Measurements from ENCODE around the gene MB21D2.
"Not testable (repeated sequence)": the region's sequence is repeated elsewhere in the genome, so short reads cannot be mapped to it uniquely, and the experiment has no call there.

MB21D2 gene

DNA sequence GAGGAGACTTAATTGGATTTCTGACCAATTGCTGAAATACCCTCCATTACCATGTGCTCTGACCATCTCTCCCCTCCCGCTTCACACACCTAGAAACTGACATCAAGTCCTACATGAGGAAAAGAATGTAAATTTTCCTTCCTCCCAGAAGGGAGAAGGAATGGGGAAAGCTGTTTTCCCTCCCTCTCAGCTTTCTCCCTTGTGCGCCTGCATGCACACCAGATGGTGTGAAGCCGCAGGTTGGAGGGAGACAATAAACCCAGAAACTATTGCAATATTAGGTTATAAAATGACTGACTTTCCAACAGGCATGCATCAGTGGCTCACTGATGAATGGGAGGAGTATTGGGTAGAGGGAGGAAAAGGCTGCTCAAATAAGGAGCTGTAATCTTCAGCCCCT, 50.9 kb downstream of the MB21D2 start:
- H3K4me3 ChIP-seq (ENCODE audit: low read depth, low read length) = no peak overlapping the region
- DNase-seq (ENCODE audit: low read depth) = no peak

DNA sequence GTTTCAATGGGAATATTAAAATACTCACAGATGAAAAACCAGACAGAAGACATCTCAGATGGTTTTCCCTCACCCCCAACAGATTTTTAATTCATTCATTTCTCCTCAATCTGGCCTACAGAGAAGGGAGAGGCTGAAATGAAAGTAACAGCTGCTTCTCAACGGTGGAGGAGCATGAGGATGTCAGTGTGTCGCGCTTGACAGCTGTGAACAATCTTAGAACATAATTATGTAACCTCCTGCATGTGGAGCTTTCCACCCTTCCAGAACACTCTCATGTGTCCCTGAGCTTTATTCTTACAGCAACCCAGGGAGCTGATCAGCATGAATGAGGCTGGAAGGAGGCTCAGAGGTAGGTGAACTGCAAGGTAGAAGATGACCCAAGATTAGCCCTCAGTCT, 52.7 kb downstream of the MB21D2 start:
- no peak overlapping the region for H3K4me3 ChIP-seq (ENCODE audit: low read depth, low read length)
- DNase-seq (ENCODE audit: low read depth) = no peak

DNA sequence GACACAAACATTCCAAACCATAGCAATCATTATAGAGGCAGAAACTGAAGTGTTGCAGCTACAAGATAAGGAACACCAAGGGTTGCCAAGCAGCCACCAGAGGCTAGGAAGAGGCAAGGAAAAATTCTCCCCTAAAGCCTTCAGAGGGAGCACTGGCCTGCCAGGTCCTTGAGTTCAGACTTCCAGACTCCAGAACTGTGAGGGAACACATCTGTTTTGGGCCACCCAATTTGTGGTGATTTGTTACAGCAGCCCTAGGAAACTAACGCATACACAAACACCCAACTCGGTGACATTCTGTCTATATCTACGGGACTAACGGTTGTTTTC, 54.6 kb downstream of the MB21D2 start:
- H3K4me3 ChIP-seq (ENCODE audit: low read depth, low read length) = no peak overlapping the region
- DNase-seq (ENCODE audit: low read depth) = no peak

DNA sequence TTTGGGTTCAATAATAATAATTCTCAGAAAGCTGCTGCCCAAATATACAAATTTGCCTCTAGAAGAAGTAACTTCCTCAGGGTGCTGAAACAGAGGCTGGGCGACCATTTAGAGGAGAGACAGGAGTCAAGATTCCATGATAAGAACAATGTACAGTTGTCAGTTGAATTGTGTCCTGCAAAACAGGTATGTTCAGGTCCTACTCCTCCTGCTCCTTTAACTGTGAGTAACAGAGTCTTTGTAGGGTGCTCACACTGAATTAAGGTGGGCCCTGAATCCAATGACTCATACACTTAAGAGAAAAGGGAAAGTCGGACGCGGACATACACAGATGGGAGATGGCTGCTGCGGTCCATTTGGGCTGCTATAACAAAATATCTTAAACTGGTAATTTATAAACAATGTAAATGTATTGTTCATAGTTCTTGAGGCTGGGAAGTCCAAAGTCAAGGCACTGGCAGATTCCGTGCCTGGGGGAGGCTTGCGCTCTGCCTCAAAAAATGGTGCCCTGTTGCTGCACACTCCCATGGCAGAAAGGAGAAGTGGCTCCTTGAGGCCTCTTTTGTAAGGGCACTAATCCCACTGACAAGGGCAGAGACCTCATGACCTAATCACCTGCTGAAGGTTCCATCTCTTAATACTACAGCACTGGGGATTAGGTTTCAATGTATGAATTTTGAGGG, 55.1 kb downstream of the MB21D2 start:
- no peak overlapping the region for H3K4me3 ChIP-seq (ENCODE audit: low read depth, low read length)
- no peak for DNase-seq (ENCODE audit: low read depth)

DNA sequence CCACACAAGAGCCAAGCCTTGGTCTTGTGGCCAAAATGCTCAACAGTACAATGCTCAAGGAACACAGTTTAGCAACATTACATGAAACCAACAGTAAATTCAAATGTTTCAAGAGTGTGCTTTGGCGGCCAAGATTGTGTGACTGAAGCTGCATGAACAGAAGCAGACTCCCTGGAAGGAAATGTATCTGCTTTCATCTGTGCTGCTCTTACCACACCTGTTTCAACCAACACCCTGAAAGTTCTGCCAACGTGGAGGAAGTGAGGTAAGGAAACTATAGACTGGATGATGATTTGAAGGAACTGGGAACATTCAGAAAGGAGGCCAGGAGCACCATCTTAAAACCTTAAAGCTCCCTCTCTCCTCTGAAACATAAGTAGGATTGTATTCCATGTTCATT, 55.7 kb downstream of the MB21D2 start:
- no peak for DNase-seq (ENCODE audit: low read depth)
- no peak overlapping the region for H3K4me3 ChIP-seq (ENCODE audit: low read depth, low read length)

DNA sequence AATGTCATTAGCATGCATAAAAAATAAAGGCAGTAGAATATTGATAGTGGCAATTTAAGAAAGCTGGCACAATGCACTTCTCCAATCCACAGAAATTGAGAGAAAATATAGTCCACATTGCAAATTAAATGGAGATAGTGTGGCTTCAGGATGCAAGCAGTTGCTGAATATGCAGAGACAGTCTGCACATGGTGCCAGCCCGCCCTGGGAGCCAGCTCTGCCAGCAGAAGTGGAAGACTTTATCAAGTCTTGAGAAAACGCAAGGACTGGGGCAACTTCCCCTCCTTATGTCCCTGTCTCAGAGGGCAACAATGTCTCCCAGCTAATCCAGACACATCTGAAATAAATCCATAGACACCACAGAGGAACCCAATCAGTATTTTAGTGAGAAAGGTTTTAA, 57.2 kb downstream of the MB21D2 start:
- DNase-seq (ENCODE audit: low read depth) = no peak
- H3K4me3 ChIP-seq (ENCODE audit: low read depth, low read length) = no peak overlapping the region

DNA sequence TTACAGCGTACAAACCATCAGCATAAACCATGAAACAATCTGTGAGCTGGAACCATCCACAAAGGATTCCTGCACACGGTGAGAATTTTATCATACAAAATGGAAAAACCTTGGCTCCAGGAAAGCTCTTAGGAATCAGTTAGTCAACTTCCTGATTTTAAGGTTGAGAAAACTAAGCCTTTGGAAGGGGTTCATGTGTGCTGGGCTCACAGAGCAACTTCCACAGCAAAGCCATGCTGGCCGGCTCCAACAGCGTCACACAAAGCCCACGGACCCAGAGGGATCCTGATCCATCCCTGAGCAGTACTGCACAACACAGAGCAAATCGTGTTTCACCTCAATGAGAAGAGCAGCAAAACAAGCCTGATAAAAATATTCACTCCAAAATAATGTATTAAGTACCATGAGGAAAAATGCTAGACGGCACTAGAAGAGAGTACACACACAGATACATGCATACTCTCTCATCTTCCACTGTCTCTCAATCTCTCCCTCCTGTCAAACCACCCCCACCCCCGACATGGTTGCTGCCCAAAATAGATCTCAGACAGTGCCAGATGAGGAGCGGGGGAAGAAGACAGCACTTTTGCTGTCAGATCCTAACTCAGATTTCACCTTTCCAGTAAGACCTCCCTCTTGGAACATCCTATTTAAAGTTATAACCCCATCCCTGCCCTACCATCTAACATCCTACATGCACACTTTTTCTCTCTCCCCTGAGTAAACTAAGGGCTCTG, 58.6 kb downstream of the MB21D2 start:
- H3K4me3 ChIP-seq (ENCODE audit: low read depth, low read length) = no peak overlapping the region
- DNase-seq (ENCODE audit: low read depth) = no peak

DNA sequence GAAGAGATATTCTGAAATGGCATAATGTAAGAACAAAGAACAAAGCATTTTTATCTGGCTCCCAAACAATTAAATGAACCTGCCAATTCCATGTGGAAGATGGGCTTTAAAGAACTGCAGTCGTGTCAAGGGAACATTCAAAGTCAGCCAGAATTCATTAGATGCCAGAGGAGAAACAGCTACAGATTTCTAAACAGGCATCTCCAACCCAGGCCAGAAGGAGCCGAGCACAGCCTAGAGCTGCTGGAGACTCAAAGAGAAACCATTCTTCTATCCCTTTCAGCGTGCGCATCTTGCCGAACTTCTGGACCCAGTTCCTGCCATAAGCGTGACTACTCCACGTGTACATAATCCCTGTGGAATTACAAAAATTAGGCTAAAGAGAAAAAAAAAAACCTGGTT, 60.4 kb downstream of the MB21D2 start:
- DNase-seq (ENCODE audit: low read depth) = no peak
- no peak overlapping the region for H3K4me3 ChIP-seq (ENCODE audit: low read depth, low read length)

DNA sequence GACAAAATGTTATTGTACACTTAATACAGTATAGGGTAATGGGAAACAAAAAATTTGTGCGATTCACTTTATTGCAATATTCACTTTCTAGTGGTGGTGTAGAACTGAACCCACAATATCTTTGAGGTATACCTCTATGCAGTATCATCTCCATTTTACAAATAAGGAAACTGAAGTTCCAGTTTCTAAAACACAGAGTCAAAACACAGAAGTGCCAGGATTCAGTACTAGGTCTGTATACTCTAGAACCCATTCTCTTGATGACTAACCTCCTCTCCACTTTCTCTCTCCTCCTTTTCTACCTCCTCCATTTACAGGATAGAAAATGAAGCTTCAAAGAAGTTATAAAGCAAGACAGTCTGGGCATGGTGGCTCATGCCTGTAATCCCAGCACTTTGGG, 62.2 kb downstream of the MB21D2 start:
- DNase-seq (ENCODE audit: low read depth) = no peak
- no peak overlapping the region for H3K4me3 ChIP-seq (ENCODE audit: low read depth, low read length)

DNA sequence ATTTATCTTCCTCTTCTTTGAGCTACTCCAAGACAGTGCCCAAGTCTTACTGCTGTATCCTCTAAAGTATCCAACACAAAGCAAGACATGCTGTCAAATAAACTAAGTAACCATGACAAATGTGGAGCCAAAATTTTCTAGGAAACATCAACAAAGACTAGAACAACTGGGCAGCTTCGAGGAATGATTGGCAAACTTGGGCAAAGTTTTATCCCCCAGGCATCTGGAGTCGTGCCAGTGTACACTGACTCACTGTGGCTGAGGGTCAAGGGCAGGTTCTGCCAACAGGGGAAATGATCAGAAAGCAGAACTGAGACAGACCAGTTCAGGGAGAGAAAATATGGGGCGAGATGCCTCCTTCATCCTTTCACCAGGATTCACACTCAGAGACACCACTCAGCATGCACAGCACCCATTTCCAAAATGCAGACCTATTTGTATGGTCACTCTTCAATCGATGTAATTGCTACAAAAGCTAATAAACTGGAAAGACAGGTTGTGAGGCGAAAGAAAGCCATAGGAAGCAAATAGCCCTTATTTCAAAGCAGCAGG, 65.8 kb downstream of the MB21D2 start:
- DNase-seq (ENCODE audit: low read depth) = peak; percentile 68
- no peak overlapping the region for H3K4me3 ChIP-seq (ENCODE audit: low read depth, low read length)

DNA sequence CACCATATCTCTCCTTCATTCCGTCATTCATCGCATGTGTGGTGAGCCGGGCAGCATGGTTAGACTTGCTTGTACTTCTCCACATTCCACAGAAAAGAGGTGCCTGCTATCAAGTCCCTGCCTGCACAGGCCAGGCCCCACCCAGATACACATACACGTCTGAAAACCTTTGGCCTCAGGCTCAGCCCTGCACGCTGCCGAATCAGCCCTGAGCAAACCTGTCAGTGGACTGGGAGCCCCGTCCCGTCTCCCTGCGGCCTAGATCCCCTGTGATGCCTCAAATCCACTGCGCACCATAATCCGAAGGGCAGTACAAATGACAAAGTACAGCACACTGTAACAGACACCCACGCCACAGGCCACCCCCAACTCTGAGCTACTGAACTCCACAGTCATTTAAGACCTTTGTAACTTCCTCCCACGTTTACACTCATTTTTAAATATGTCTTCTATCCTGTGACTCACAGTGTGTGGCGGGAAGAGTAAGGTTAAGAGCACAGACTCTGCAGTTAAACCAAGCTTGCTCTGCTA, 67.1 kb downstream of the MB21D2 start:
- no peak overlapping the region for H3K4me3 ChIP-seq (ENCODE audit: low read depth, low read length)
- peak; percentile 52 for DNase-seq (ENCODE audit: low read depth)

DNA sequence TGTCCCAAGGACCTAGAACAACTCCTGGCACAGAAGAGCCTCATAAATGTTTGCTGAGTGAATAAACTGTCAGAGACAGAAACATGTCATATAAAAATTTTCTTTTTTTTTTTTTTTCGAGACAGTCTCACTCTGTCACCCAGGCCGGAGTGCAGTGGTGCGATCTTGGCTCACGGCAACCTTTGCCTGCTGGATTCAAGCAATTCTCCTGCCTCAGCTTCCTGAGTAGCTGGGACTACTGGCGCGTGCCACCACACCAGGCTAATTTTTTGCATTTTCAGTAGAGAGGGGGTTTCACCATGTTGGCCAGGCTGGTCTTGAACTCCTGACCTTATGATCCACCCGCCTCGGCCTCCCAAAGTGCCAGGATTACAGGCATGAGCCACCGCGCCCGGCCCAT, 67.8 kb downstream of the MB21D2 start:
- not testable (repeated sequence) for DNase-seq (ENCODE audit: low read depth); H3K4me3 ChIP-seq (ENCODE audit: low read depth, low read length)

DNA sequence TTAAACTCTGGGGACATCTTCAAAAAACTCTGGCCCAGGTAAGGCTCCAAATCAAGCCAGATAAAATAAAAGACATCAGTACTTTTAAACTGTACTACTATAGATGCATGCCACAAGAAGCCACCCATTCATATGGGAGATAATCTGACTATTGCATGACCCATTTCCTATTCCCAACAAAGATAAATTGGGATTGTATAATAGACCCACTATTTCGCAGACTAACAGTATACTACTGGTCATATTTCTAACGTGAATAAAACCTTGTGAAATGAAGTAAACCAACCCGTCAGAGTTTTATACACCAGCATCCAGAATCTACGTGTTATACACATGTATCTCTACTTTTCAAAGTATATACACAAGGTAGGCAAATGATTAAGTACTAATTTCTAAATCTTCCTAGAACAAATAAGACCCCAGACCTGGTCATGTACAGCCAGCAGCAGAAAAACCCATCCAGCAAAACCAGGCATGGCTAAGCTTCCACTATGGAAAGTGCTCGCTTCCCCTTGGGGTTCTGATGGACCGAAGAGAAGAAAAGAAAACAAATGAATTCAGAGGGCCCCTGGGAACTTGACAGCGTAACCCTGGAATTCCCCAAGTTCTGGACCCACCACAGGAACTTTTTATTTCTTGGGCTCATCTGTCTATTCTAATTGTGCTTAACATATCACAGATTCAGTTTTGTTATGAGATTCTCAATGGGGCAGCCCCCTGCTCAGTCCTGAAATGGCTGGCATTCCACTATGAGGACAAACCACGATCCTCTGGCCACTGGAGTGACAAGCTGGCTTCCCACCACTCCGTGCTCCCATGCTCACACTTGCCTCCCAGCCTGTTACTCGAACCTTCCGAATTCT, 69.1 kb downstream of the MB21D2 start:
- DNase-seq (ENCODE audit: low read depth) = no peak
- no peak overlapping the region for H3K4me3 ChIP-seq (ENCODE audit: low read depth, low read length)

DNA sequence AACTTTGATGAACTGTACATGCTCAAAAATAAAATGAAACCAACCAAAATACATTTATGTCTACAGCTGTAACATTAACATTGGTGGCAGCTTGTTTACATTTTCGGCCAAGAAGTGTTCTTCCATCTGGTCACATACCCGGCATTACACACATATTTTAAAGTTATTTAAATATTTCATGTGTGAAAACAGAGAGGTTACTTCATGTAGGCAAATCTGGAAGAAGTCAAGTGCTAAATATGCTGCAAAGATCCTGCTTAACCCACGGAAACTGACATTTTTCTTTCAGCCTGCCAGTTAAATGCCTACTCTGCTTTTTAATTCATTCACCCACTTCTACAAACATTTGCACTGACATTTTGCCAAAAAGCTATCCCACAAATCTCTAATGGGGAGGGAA, 69.7 kb downstream of the MB21D2 start:
- DNase-seq (ENCODE audit: low read depth) = no peak
- no peak overlapping the region for H3K4me3 ChIP-seq (ENCODE audit: low read depth, low read length)

DNA sequence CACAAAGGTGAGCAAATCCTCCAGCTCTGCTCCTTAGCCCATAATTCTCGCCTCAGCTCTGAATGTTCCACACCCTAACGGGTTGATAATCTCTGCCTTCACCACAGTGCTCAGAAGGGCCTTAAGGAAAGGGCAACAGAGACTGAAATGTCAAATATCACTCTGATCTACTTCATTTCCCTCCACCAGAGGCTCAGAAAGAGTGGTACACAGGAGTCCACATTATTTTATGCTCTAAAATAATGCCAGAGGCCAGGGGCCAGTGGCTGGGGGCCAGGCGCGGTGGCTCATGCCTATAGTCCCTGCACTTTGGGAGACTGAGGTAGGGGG, 72.2 kb downstream of the MB21D2 start:
- H3K4me3 ChIP-seq (ENCODE audit: low read depth, low read length) = no peak overlapping the region
- DNase-seq (ENCODE audit: low read depth) = no peak

DNA sequence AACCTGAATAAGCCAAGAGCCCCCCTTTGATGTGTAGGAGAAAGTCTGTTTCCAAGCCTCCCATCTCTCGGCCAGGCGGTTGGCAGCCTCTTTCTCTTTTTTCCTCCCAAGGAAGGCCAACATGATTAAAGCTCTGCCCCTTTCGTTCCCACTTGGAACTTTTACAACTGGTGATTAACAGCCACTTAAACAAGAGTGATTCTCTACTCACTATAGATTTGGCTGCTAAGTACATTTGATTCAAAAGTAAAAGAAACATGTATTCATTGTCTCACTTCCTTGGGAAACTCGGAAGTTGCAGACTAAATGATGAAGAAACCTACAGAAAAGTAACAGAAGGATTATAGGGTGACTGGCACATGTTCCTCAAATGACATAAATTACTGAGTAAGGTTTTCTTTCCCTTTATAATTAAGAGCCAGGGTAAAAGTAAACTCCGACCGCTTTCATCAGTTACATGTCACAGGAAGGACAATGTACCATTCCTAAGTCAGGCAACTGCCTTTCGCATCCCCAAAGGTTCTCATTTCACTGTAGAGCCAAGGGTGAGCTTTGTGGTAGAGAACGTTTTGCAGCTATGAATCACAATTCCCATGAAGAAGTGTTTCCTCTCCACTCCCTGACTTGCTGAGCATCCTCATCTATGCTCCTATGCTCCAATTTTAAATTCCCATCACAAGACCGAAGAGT, 72.7 kb downstream of the MB21D2 start:
- H3K4me3 ChIP-seq (ENCODE audit: low read depth, low read length) = no peak overlapping the region
- peak; percentile 56 for DNase-seq (ENCODE audit: low read depth)

DNA sequence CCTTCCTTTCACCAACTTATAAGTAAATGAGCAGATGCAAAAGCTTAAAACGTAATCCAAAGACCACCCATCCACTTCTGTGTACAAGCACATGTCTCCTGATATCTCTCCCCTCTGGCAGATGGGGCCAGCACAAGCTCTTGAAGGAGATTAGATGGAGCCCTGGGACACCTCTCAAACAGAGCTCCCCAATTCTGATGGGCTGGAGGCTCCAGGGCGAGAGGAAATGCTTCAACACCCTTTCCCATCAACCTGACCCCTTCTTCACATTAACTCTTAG, 73.2 kb downstream of the MB21D2 start:
- no peak for DNase-seq (ENCODE audit: low read depth)
- H3K4me3 ChIP-seq (ENCODE audit: low read depth, low read length) = no peak overlapping the region

DNA sequence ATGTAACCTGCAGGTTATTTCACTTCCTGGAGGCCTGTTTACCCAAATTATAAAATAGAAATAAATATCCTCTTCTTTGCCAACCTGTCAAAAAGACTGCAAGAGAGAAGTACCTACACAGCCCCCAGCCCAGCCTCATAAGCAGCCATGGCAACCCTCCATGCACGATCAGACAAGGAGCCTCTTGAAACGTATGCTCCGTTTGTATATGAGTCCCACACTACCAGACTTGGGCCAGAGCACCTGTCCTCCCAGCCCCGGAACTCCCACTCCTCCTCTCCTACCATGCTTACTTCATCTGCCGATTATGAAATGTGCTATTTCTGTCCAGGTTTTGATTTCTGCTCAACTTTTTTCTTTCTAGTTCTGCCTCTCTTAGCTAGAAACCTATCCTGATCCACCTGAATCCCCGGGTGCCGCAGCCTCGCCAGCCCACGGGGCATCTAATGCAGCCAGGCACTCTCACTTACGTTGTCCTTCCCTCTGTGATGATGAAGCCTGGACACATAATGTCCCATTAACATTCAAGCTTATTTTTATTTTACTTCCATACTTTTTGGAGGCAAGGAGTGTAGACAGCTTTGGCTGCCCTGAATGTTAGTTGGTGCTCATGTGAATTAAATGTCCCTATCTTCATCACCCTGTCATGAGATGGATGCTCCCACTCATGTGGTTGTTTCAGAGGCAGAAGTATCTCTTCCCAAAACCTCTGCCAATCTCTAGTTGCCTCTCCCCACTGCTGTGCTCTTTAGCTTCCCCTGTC, 73.8 kb downstream of the MB21D2 start:
- DNase-seq (ENCODE audit: low read depth) = no peak
- no peak overlapping the region for H3K4me3 ChIP-seq (ENCODE audit: low read depth, low read length)

DNA sequence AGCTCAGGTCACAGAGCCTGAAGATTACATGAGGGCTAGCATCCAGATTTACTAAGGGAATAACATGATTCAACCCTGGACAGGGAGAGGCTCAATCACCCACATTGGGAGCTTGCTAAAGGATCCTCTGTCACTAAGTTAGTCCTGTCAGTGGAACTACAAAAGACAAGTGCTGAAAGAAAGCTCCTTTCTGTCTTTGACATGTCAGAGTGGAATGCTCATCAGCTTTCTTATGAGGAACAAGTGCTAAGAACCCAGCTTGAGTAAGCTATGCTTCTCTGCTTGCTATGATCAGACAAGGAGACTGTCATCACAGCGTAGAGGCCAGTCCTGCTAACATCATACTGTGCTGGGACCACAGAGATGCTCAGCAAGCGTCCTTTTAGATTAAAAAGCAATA, 74.5 kb downstream of the MB21D2 start:
- no peak for DNase-seq (ENCODE audit: low read depth)
- H3K4me3 ChIP-seq (ENCODE audit: low read depth, low read length) = no peak overlapping the region
